Measurements from ENCODE around the gene ARMCX4. TPM values are rescaled to one million over a fixed set of nuclear protein-coding genes. Genes with fewer than 3 reads are reported as not detected.
"Not testable (repeated sequence)": the region's sequence is repeated elsewhere in the genome, so short reads cannot be mapped to it uniquely, and the experiment has no call there.

The ARMCX4 gene
- total RNA-seq, 2 donors from 2014 or later, result 4.9 to 11.3 TPM

DNA sequence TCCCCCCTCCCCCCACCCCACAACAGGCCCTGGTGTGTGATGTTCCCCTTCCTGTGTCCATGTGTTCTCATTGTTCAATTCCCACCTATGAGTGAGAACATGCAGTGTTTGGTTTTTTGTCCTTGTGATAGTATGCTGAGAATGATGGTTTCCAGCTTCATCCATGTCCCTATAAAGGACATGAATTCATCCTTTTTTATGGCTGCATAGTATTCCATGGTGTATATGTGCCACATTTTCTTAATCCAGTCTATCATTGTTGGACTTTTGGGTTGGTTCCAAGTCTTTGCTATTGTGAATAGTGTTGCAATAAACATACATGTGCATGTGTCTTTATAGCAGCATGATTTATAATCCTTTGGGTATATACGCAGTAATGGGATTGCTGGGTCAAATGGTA, 17.7 kb downstream of the ARMCX4 start:
- not testable (repeated sequence) for H3K27me3 Mint-ChIP-seq; H3K4me1 Mint-ChIP-seq; H3K9me3 Mint-ChIP-seq; H3K4me3 Mint-ChIP-seq; H3K36me3 Mint-ChIP-seq (ENCODE audit: low read depth); ATAC-seq (replicated peaks); H3K27ac Mint-ChIP-seq

DNA sequence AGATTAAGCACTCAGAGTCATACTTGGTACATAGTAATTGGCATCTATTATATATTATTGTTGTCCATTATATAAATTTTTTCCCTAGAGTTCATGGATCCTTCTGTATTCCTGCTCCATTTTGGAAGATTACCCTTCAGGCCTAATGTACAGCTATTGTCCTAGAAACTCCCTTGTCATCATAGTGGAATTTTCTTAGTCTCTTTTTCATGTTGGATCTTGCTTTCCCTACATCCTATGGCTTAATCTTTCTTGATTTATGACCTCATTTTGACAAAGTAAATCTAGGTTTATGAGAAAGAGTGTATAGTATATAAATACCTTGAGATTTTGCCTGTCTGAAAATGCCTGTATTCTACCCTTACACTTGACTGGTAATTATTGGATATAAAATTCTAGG, 22.1 kb downstream of the ARMCX4 start:
- Mint-ChIP-seq H3K9me3 (no peaks in the 10 kb centered on the region), H3K27me3 (no peaks in the 10 kb centered on the region), H3K27ac (no peak overlapping the region), H3K4me3 (no peak overlapping the region), H3K36me3 (ENCODE audit: low read depth) (peaks cover 10% of the 10 kb centered on the region), H3K4me1 (no peaks in the 10 kb centered on the region)
- no peak for ATAC-seq (replicated peaks)

DNA sequence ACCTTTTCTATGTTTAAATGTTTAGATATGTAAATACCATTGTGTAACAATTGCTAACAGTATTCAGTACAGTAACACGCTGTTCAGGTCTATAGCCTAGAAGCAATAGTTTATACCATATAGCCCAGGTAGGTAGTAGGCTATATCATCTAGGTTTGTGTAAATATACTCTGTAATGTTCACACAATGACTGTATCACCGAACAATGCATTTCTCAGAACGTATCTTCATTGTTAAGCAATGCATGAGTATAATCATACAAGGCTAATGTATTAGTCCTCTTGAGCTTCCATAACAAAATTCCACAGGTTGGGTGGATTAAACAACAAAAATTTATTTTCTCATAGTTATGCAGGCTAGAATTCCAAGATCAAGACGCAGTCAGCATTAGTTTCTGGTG, 22.7 kb downstream of the ARMCX4 start:
- ATAC-seq (replicated peaks), result no peak
- Mint-ChIP-seq H3K4me3 (no peak overlapping the region), H3K27ac (no peak overlapping the region), H3K4me1 (no peaks in the 10 kb centered on the region), H3K9me3 (no peaks in the 10 kb centered on the region), H3K36me3 (ENCODE audit: low read depth) (peaks cover 10% of the 10 kb centered on the region), H3K27me3 (no peaks in the 10 kb centered on the region)

DNA sequence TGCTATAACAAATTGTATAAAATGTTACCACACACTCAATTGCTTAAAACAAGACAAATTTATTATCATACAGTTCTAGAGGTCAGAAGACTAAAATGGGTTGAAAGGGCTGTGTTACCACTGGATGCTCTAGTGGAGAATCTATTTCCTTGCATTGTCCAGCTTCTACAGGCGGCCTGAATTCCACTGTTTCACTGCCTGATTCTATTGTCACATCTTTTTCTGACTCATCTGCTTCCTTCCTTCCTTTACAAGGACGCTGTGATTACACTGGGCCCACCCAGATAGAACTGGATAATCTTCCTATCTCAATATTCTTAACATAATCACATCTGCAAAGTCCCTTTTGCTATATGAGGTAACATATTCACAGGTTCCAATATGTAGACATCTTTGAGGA, 45.7 kb downstream of the ARMCX4 start:
- H3K4me3 Mint-ChIP-seq, result no peak overlapping the region
- no peak for ATAC-seq (replicated peaks)
- H3K27me3 Mint-ChIP-seq, result no peaks in the 10 kb centered on the region
- no peaks in the 10 kb centered on the region for H3K4me1 Mint-ChIP-seq
- H3K27ac Mint-ChIP-seq, result no peak overlapping the region
- no peaks in the 10 kb centered on the region for H3K9me3 Mint-ChIP-seq
- no peaks in the 10 kb centered on the region for H3K36me3 Mint-ChIP-seq (ENCODE audit: low read depth)

Other genes with a start within 250 kb of the ARMCX4 start
- under 1 TPM in 1 of 2 donors, not detected in 1; 0.11 TPM for gene TAF7L, start 194.1 kb upstream of the ARMCX4 start, total RNA-seq
- gene TIMM8A, start 136.7 kb upstream of the ARMCX4 start, total RNA-seq, result 10 to 100 TPM; 15.4 to 27.8 TPM
- 1 to 10 TPM in 1 of 2 donors, under 1 TPM in 1; 0.48 to 1.7 TPM for gene BTK, start 99.3 kb upstream of the ARMCX4 start, total RNA-seq
- 100 to 1,000 TPM; 197 to 307 TPM for gene RPL36A, start 94.4 kb upstream of the ARMCX4 start, total RNA-seq
- 10 to 100 TPM; 64.9 to 67.2 TPM for gene GLA, start 77.5 kb upstream of the ARMCX4 start, total RNA-seq
- 10 to 100 TPM; 25.1 to 39.1 TPM for gene HNRNPH2, start 77.2 kb upstream of the ARMCX4 start, total RNA-seq
- under 1 TPM; 0.64 to 0.95 TPM for gene ARMCX1, start 65.1 kb downstream of the ARMCX4 start, total RNA-seq
- 10 to 100 TPM; 38.4 to 40.5 TPM for gene ARMCX6, start 132.5 kb downstream of the ARMCX4 start, total RNA-seq
- gene ARMCX3, start 137.7 kb downstream of the ARMCX4 start, total RNA-seq, result 10 to 100 TPM; 25.7 to 51.5 TPM
- gene ARMCX2, start 174.4 kb downstream of the ARMCX4 start, total RNA-seq, result 1 to 10 TPM; 3.7 to 6.9 TPM